Subcutaneous abdominal adipose tissue (tissue), 5 donors: ENCODE data around the gene LRRC40.
A peak's percentile ranks its signal among the peaks of the same experiment; 100 is the strongest.

Experiments
- H3K27ac ChIP-seq: one replicate; pipeline ENCODE4 v1.7.0; 2013; ENCODE audit warnings: low read depth, mild to moderate bottlenecking, inconsistent platforms, low read length, moderate library complexity
- H3K27me3 ChIP-seq, 5 donors: one replicate each; pipeline ENCODE4 v1.7.0; 2013; ENCODE audit warnings: low read length in 5 of 5, inconsistent platforms in 1 of 5; ENCODE audit not compliant: control insufficient read depth in 5 of 5, insufficient read depth in 4 of 5
- H3K36me3 ChIP-seq, 5 donors: one replicate each; pipeline ENCODE4 v1.7.0; 2013; ENCODE audit warnings: low read length in 5 of 5; ENCODE audit not compliant: control insufficient read depth in 5 of 5, insufficient read depth in 5 of 5
- H3K4me1 ChIP-seq, 5 donors: one replicate each; pipeline ENCODE4 v1.7.0; 2013; ENCODE audit warnings: low read length in 5 of 5, mild to moderate bottlenecking in 3 of 5, moderate library complexity in 1 of 5; ENCODE audit not compliant: control insufficient read depth in 5 of 5, insufficient read depth in 5 of 5
- H3K4me3 ChIP-seq, 5 donors: one replicate each; pipeline ENCODE4 v1.7.0; 2013; ENCODE audit warnings: low read length in 5 of 5, low read depth in 1 of 5
- H3K9ac ChIP-seq, 5 donors: one replicate each; pipeline ENCODE4 v1.7.0; 2013; ENCODE audit warnings: low read length in 5 of 5, mild to moderate bottlenecking in 4 of 5, moderate library complexity in 3 of 5
- H3K9me3 ChIP-seq, 5 donors: one replicate each; pipeline ENCODE4 v1.7.0; 2013; ENCODE audit warnings: low read length in 5 of 5; ENCODE audit not compliant: control insufficient read depth in 5 of 5
- donor health status: healthy.
- donor health status: healthy.
- donor health status: healthy.
- donor health status: healthy.
- donor health status: healthy.

Gene LRRC40

DNA sequence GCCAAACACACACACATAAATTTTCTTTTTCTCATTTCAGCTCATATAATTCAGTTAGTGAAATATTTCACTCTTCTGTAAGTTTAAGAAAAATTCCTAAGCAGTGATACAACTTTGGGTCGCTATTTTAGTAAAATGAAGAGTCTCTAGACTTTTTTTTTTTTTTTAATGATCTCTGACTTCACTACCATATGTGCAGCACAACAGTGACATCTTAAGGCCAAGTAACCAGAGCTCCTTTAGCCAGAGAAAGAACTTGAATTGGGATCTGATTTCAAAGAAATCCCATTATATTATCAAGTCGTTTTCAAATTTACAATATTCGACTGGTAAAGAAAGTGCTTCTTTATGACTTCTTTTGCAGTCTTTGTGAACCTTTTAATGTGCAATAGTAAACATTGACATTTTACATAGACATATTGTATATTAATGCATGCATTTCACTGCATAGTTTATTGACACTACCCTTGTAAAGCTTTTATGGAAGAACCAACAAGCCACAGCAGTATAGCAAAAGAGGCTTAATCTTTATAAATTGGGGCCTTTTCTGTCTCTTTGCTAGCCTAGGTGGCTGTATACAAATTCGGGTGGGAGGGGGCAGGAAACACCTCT is 62.2 kb downstream of the LRRC40 start:
- Histone ChIP-seq H3K36me3 (peaks cover 4 to 14% (median 12%) of the 10 kb centered on the region in 5 donors), H3K27ac (no peak overlapping the region), H3K9me3 (no peaks in the 10 kb centered on the region), H3K4me3 (no peak overlapping the region), H3K9ac (no peak overlapping the region), H3K4me1 (peaks cover 0 to 17% (median 12%) of the 10 kb centered on the region in 5 donors), H3K27me3 (no peaks in the 10 kb centered on the region)

DNA sequence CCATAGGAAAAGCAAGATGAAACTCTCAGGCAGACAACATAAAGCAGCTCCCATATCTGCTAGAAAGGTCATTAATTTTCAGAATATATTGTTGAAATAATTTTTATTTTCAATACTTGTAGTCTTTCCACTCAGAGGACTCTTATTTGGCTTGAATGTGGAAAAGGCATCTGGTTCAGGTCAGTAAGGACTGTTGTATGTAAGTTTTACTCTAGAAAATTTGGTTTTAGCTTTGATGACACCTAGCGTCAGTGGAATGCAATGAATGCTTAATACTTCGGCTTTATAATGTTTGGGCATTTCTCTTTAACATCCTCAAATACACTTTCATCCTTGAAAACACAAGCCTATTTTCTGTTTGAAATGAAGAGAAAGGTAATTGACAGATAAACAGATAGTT is 63.3 kb downstream of the LRRC40 start:
- Histone ChIP-seq H3K9me3 (no peaks in the 10 kb centered on the region), H3K27ac (no peak overlapping the region), H3K4me3 (no peak overlapping the region)

DNA sequence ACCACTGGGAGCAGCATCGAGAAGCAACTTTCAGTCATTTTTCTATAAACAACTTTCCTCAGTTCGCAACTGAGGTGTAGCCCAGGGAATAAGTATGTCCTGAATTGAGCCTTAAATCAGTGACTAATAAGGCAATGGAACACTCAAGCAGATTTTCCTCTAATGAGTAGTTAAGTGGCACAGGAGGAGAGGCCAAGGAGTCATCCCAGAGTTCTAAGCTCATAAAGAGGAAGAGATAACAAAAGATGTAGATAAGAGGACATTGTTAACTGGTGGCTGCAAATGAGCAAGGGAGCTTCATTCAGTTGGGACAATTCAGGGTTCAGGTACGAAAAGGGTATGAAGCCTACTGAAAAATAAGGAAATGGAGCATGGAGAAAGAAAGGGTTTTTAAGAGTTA is 64.5 kb downstream of the LRRC40 start:
- H3K9me3 ChIP-seq, result no peaks in the 10 kb centered on the region
- H3K4me3 ChIP-seq, result no peak overlapping the region
- H3K27me3 ChIP-seq, result no peaks in the 10 kb centered on the region
- H3K36me3 ChIP-seq, result peaks cover 0 to 4% (median 4%) of the 10 kb centered on the region in 5 donors
- no peak overlapping the region for H3K9ac ChIP-seq
- H3K27ac ChIP-seq, result peak overlapping the region; percentile 4
- H3K4me1 ChIP-seq, result peaks cover 0 to 17% (median 12%) of the 10 kb centered on the region in 5 donors

More for the DNA sequence above, 63.3 kb downstream of the LRRC40 start:
- Histone ChIP-seq H3K27me3 (no peaks in the 10 kb centered on the region), H3K4me1 (peaks cover 0 to 17% (median 12%) of the 10 kb centered on the region in 5 donors), H3K9ac (no peak overlapping the region), H3K36me3 (peaks cover 2 to 7% (median 5%) of the 10 kb centered on the region in 5 donors)

DNA sequence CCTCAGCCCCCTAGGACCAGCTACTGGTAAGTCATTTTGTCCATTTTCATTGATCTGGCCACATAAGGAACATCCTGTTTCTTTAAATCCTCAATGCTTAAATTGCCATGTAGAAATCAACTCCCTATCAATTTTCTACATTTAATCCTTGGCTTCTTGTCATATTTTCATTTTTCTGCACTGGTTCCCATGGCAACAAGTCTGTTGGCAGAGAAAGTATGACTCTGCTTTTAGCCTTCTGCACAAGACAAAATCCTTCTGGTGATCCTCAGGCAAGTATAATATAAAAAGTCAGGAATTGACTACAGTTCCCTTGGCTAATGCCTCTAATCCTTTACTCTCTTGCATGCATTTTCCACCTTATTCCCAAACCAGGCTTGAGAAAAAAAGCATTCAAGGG is 65.0 kb downstream of the LRRC40 start:
- H3K36me3 ChIP-seq, result peaks cover 0 to 2% (median under 1%) of the 10 kb centered on the region in 5 donors
- no peak overlapping the region for H3K4me3 ChIP-seq
- H3K27me3 ChIP-seq, result no peaks in the 10 kb centered on the region
- no peaks in the 10 kb centered on the region for H3K9me3 ChIP-seq
- peak overlapping the region; percentile 4 for H3K27ac ChIP-seq
- H3K4me1 ChIP-seq, result peaks cover 0 to 17% (median 12%) of the 10 kb centered on the region in 5 donors
- no peak overlapping the region for H3K9ac ChIP-seq

DNA sequence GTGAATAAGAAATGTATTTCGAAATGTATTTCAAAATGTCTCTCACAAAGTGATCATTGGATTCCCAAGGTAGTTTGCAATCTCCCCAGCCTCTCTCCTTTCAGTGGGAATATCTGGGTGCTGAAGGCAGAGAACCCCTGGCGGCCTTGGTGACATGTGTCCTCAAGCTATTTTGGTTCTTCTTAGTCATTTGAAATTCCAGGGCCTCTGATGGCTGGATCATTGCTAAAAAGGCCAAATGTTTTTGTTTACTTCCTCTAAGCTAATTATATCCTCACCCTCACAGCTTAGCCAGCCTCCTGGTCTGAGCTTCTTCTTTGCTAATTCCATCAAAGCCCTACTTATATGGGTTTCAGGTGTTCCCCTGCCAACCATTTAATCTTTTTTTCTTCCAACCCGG is 71.2 kb downstream of the LRRC40 start:
- peak overlapping the region in 1 of 5 donors; percentile 48 for H3K9ac ChIP-seq
- H3K27ac ChIP-seq, result no peak overlapping the region
- no peaks in the 10 kb centered on the region for H3K36me3 ChIP-seq
- peaks cover 0 to 8% (median 0%) of the 10 kb centered on the region in 5 donors for H3K4me1 ChIP-seq
- no peaks in the 10 kb centered on the region for H3K9me3 ChIP-seq
- H3K4me3 ChIP-seq, result no peak overlapping the region
- H3K27me3 ChIP-seq, result no peaks in the 10 kb centered on the region

DNA sequence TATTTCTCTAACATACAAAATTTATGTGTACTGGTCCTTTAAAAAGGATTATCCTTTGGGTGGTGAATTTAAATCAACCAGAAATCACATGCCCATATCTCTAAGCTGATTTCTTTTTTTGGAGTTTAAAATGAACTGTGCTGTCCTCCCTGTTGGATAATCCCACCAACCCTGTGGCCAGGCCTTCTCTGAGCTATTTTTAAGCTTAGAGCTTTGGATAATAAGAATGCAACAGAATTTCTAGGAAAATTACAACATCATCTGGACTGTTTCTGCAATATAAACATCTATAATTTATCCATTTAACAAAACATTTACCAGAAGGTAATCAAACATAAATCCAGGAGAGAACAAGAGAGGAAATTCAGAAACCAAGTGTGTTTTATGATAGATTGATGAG is 88.3 kb downstream of the LRRC40 start:
- no peaks in the 10 kb centered on the region for H3K27me3 ChIP-seq
- no peak overlapping the region for H3K27ac ChIP-seq
- H3K9me3 ChIP-seq, result no peaks in the 10 kb centered on the region
- peaks cover 0 to 7% (median 0%) of the 10 kb centered on the region in 5 donors for H3K4me1 ChIP-seq
- no peaks in the 10 kb centered on the region for H3K36me3 ChIP-seq
- no peak overlapping the region for H3K9ac ChIP-seq
- no peak overlapping the region for H3K4me3 ChIP-seq

DNA sequence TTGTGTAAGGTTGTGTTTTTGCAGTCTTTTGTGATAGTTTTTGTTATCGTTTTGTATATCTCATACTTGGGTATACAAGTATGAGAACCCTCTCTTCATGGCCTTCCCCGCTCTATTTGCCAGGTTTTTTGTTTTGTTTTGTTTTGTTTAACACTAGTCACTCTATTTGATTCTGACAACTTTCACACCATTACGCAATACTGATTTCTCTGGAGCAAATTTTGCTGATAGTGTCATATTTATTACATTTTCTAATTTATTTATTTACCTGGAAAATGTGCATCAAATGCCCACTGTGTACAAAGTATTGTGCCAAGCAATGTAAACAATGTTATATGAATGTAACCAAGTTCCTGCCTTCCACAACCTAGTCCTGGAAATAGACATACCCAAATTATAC is 90.1 kb downstream of the LRRC40 start:
- Histone ChIP-seq H3K27me3 (no peaks in the 10 kb centered on the region), H3K4me1 (peaks cover 0 to 7% (median 0%) of the 10 kb centered on the region in 5 donors), H3K4me3 (no peak overlapping the region), H3K9me3 (no peaks in the 10 kb centered on the region), H3K27ac (no peak overlapping the region), H3K36me3 (no peaks in the 10 kb centered on the region), H3K9ac (no peak overlapping the region)

DNA sequence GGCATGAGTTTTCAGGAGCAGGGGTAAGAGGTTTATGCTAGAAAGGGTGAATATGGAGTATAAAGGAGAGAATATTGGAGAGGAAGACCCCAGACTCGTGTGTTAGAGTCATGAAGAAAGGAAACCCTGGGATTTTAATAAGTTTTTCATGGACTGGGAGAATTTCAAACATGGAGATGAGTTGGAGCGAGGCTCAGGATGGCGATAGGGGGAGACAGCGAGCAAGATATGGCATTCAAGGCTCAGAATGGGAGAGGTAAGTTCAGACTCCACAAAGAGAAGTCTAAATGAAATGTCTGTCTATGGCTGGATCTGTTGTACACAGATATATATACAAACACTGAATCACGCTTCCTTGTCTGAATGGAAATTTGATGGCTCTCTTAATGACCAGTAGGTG is 92.5 kb downstream of the LRRC40 start:
- H3K4me3 ChIP-seq, result no peak overlapping the region
- no peak overlapping the region for H3K27ac ChIP-seq
- no peaks in the 10 kb centered on the region for H3K27me3 ChIP-seq
- no peak overlapping the region for H3K9ac ChIP-seq
- no peaks in the 10 kb centered on the region for H3K36me3 ChIP-seq
- no peaks in the 10 kb centered on the region for H3K9me3 ChIP-seq
- peaks cover 0 to 7% (median 0%) of the 10 kb centered on the region in 5 donors for H3K4me1 ChIP-seq

DNA sequence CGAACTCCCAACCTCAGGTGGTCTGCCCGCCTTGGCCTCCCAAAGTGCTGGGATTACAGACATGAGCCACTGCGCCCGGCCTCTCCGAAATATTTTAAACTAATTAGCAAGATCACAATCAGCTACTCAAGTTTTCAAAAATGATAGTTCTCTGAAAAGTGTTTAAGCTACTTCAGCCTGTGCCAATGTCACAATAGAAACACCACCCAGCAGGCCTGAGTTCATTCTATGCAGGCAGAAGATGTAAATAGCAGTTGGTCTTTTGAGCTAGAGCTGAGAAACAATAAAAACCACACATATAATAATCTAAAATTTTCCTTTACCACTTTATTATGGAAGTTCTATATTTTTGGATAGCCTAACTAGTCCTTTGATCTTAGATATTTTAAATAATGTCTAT is 96.1 kb downstream of the LRRC40 start:
- no peaks in the 10 kb centered on the region for H3K4me1 ChIP-seq
- no peaks in the 10 kb centered on the region for H3K27me3 ChIP-seq
- no peaks in the 10 kb centered on the region for H3K9me3 ChIP-seq
- H3K4me3 ChIP-seq, result no peak overlapping the region
- no peaks in the 10 kb centered on the region for H3K36me3 ChIP-seq
- no peak overlapping the region for H3K9ac ChIP-seq
- no peak overlapping the region for H3K27ac ChIP-seq

DNA sequence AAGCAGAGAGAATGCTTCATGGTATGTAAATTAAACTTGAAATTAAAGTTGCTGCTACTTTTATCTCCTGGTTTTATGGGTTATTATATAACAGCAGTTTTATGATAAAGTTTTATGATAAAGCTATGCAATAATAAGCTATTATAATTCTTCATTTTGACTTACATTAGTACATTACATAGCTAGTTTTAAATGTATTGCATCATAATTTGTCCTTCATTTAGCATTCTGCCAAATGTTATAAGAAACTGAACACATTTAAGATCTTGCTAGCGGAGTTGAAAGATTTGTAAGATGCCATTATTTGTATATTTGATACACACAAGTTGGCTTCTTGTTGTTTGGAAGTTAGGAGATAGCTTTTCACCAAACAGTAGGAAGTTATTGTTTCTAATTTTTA is 101.6 kb downstream of the LRRC40 start:
- no peaks in the 10 kb centered on the region for H3K9me3 ChIP-seq
- no peaks in the 10 kb centered on the region for H3K4me1 ChIP-seq
- no peak overlapping the region for H3K4me3 ChIP-seq
- no peak overlapping the region for H3K9ac ChIP-seq
- no peaks in the 10 kb centered on the region for H3K36me3 ChIP-seq
- H3K27me3 ChIP-seq, result no peaks in the 10 kb centered on the region
- H3K27ac ChIP-seq, result no peak overlapping the region
